Pons (tissue), 1 donor: ENCODE measurements around the gene SUPT7L.
"Not testable (repeated sequence)": the region's sequence is repeated elsewhere in the genome, so short reads cannot be mapped to it uniquely, and the experiment has no call there.

Experiments
- DNase-seq: peaks from one replicate; pipeline ENCODE4 v3.0.0-alpha.2; 2016; ENCODE audit warnings: low spot score

The SUPT7L gene

DNA sequence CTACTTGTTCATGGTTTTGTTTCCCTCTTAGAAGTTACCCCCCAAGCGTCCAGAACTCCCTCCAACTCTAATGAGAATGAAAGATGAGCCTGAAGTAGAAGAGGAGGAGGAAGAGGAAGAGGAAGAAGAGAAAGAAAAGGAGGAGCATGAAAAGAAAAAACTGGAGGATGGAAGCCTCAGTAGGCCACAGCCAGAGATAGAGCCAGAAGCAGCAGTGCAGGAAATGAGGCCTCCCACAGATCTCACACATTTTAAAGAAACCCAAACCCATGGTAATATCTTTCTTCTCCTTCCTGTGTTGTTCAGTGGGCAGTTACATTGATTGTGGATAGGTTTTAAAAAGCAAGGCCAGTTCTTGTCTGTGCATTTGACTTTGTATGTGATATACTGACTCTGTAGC lies 21.6 kb upstream of the SUPT7L start:
- not testable (repeated sequence) for DNase-seq

DNA sequence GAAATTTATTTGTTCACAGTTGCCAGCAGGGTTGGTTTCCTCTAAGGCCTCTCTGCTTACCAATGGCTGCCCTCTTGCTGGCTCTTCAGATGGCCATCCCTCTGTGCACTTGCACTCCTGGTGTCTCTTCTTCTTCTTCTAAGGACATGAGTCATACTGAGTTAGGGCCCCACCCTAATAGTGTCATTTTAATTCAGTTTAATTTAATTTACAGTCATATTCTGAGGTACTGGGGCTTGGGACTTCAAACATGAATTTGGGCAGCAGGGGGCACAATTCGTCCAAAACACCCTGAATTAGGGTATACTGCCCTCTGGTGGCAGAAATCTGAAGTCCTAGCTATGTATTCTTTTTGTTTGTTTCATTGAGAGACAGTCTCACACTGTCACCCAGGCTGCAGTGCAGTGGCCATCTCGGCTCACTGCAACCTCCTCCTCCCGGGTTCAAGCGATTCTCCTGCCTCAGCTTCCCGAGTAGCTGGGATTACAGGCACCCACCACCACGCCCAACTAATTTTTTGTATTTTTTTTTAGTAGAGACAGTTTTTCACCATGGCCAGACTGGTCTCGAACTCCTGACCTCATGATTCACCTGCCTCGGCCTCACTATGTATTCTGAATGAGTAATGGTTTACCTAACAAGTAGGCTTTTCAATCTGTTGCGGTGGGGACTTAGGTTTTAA lies 20.1 kb upstream of the SUPT7L start:
- peak; percentile 93 for DNase-seq

DNA sequence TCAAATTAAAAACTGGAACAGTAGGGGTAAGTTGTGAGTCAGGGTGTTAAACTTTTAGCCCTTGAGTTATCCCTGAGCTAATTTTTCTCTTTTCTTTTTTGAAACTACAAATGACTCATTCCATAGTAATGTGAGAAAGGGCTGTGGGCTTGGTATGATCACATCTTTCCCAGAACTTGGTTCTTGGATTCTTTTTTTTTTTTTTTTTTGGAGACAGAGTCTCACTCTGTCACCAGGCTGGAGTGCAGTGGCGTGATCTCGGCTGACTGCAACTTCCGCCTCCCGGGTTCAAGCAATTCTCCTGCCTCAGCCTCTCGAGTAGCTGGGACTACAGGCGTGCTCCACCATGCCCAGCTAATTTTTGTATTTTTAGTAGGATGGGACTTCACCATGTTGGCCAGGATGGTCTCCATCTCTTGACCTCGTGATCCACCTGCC lies 18.9 kb upstream of the SUPT7L start:
- not testable (repeated sequence) for DNase-seq

DNA sequence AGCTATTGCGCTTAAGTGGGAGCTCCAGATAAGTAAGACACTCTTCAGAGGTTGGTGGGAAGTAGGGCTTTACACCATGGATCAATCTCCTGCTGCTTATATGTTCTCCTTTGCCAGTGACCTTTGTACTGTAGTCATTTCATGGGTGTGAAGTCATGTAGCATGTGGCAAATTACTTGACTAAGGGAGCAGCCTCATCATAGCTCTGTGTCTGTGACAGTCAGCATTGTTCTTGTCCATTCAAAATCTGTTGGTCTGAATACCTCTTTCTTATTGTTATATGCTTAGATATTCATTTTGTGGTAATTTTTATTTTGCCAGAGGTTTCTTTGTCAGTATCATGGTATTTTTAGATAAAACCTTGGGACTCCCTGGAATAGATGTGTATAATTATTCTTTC lies 18.4 kb upstream of the SUPT7L start:
- no peak for DNase-seq

DNA sequence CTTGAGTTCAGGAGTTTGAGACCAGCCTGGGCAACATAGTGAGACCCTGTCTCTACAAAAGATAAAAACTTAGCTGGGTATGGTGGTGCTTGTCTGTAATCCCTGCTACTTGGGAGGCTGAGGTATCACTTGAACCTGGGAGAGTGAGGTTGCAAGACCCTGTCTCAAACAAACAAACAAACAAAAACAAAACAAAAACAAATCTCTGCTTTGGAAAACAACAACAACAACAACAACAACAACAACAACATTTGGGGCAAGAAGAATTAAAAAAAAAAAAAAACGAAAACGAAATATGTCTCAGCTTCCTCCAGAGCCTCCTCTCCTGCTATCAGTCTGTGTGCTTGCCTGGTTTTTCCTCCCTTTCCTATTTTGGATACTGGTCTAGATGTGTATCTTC lies 17.2 kb upstream of the SUPT7L start:
- no peak for DNase-seq

DNA sequence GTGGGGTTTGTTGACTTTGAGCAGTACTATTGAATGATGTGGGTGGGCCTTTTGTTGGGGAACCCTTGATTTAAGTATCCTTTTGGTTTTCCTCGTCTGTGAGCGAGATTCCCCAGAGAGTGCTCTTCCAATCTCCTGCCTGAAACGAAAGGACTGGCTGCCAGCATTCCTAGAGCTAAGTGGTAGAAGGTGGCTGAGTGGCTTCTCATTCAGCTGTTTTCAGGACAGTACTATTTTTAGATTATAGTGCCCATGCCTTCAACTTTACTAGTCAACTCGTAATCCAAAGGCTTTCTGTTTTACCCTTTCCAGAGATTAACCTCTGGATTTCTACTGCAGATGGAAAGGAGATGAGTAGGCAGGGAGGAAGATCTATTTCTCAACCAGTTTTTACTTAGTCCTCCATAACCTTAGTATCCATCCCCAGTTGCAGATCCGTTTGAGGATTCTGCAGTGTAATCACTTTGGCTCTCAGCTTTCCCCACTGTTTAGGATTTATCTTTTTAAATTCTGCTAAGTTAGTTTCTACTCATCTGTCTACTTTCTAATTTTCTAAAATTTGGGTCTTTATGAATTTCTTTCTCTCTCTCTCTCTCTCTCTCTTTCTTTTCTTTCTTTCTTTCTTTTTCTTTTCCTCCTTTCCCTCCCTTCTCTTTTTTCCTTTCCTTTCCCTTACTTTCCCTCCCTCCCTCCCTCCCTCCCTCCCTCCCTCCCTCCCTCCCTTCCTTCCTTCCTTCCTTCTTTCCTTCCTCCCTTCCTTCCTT lies 9.5 kb upstream of the SUPT7L start:
- no peak for DNase-seq

DNA sequence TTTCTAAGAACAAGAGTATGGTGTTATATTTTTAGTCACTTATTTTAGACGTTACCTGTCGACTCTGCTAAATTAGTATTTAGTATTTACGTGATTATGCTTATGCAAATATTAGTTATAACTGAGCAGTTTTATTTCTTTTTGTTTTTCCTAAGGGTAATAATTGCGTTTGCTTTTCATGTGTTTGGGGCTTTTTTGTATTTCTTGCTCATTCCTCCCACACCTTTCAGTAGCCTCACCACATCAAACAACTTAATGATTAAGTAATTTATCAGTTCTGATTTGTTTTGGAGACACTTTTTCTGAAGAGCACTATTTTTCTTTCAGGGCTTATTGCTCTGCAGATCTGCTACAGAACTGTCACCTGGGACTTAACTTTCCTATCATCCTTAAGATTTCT lies 7.8 kb upstream of the SUPT7L start:
- DNase-seq = no peak

DNA sequence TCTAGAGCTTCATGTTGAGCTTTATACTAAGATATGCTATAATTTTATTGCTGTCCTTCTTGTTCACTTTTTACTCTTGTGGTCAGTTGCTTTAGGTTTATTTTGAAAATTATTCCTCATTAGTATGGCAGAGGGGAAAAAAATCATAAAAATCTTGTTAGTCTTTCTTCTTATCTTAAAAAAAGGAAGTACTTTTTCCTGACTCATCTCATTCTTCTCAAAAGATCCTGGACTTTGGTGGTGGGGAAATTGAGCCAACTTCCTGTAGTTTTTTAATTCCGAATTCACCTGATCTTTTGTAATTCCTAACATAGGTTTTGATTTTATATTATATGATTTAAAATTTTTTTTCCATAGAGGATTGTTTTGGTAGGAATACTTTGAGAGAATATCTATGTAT lies 4.0 kb upstream of the SUPT7L start:
- no peak for DNase-seq

DNA sequence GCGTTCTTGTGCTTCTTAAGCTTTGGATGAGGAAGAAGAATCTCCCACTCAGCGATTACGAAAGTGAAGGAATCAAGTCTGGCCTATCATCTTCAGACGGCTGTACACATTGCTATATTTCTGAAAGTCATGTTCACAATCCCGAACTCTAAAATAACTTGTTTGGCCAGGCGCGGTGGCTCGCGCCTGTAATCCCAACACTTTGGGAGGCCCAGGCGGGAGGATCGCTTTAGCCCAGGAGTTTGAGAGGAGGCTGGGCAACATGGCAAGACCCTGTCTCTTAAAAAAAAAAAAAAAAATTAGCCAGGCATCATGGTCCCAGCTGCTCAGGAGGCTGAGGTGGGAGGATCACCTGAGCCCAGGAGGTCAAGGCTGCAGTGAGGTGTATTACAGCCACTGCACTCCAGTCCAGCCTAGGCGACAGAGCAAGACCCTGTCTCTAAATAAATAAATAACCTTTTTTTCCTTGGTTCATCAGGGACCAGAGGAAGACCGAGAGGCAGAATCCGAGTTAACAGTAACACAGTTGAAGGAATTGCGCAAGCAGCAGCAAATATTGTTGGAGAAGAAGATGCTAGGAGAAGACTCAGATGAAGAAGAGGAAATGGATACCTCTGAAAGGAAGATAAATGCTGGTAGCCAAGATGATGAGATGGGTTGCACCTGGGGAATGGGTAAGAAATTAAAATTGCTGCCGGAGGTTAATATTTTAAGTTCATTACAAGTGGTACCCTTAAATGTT lies 1.4 kb upstream of the SUPT7L start:
- no peak for DNase-seq

DNA sequence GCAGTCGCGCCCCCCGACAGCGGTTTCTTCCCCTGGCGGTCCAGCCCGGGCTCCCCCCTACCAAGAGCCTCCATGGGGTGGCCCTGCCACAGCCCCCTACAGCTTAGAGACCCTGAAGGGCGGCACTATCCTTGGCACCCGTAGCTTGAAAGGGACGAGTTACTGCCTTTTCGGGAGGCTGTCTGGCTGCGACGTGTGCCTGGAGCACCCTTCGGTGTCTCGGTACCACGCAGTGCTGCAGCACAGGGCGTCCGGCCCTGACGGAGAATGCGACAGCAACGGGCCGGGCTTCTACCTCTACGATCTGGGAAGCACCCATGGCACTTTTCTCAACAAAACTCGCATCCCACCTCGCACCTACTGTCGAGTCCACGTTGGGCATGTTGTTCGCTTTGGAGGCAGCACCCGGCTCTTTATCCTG lies 750 bp upstream of the SUPT7L start:
- DNase-seq = no peak

DNA sequence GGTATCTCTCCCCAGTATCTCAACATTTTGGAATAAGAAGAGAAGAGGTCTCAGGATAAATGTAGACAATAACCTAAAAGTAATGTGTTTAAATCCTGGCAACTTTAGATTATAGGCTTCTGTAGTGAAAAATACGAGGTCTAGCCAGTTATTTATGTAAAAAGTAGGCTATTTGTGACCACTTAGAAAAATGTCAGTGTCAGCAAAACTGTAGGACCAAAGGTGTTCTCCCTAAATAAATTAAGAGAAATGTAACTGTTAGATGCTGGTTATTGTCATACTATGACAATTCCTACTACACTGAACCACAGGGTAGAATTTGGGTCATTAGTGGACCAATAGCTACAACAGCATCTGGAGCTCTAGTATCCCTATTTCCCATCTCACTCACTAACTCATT lies 2.0 kb downstream of the SUPT7L start:
- DNase-seq = no peak

DNA sequence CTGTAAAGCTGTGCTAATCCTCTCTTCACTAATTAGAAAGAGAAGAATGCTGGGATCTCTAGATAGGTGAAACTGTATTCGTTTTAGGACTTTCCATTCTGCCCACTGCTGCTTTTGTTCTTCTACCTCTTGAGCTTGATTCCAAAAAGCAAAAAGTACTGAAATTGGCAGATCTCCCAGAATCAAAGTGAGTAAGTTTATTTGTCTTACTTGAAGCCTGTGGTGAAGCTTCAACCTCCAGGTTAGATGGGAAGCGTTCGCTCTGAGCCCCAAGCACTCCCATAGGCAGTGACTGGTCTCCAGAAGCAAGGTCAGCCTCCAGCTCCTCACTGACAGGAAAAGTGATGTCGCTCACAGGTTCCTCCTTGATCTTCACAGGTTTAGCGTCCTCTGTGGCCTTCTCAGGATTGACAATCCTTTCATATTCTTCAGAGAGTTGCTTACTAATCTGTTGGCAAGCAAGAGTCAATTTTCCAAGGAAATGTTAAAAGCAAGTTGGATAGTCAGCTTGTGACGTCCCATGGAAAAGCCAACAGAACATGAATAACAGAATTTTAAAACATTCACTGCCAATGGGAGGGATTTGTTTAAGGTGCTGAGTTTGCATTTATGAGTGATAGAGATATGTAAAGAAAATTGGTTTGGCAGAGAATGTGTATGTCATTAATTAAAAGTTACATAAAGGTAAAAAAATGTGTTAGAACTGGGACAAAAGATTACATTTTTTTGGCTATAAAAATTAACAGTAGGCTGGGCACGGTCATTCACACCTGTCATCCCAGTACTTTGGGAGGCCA lies 8.1 kb downstream of the SUPT7L start:
- DNase-seq = peak; percentile 13

DNA sequence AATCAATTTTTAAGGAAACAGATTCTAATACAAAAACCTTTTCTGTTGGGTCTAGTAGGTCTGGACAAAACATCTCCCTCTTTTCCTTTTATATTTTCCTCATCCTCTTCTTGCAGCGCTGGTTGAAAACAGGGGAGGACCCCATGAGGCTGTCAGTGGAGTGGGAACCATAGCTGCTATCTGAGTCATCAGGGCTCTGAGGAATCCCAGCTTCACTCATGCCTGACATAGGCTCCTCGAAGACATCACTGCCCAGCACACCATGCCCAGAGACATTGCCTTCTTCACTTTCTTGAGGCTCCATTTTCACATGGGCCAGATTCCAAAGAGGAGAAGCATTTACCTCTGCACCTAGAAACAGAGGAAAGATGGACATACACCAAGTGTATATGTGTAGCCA lies 10.0 kb downstream of the SUPT7L start:
- no peak for DNase-seq

DNA sequence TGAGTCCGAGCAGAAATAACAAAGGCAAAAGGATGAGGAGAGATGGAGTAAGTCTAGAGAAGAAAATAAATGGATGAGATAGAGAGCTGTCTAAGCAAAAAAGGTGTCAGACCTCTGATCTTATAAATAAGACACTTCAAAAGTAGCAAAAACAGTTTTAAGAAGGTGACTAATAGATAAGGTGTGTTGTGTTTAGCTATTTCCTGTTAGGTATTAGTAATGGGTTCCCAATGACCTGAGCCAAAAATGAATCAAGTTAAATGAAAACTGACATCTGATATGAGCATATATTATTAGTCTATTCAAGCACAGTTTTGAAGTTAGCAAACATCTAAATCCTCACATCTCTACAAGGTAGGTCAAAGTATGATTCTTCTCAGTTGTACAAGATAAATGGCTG lies 10.6 kb downstream of the SUPT7L start:
- DNase-seq = no peak

DNA sequence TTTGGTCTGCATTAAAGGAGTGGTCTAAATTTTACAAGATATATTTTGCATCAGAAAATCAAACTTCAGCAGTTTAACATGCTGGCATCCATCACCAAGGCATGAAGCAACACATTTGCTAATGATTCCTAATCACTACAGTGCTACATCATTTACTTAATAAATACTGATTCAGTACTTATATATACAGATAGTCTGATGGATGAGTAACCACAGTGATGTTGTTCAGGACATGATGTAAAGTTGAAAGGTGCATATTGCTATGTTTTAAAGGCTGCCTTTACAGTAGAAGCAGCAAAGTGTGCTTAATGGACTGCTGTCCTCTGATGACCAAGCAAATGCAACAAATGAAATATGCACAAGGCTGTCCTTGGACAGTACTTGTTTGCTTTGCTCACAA lies 11.1 kb downstream of the SUPT7L start:
- DNase-seq = no peak

DNA sequence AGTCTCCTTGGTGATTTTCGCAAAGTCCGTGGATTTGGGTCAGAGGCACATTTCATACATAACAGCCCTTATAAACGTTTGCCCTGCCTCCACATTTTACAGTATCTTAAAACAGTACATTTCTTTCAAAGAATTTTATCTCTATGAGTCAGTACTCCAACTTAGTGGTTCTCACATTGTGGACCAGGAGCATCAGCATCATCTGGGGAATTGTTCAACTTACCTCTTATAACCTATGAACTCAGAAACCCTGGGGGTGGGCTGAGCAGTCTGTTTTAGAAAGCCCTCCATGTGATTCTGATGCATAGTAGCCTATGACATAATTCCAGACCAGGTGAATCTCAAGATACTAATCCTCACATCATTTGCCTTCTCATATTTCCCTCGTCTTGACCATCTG lies 12.4 kb downstream of the SUPT7L start:
- DNase-seq = no peak

DNA sequence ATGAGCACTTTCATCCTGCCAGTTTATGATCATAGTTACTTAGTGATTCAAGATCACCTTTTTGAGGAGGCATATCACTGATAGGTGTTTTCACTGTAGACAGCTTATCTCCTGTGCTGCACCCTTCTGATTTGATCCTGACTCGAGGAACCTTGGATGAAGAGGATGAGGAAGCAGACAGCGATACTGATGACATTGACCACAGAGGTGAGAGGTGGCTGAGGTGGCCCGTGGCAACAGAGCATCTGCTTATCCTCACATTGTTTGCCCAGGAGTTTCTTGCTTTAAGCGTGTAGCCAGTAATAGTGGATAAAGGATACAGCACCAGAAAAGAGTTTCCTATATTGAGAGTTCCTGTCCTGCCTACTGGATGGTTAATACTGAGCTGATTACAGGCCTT lies 15.7 kb downstream of the SUPT7L start:
- DNase-seq = no peak

DNA sequence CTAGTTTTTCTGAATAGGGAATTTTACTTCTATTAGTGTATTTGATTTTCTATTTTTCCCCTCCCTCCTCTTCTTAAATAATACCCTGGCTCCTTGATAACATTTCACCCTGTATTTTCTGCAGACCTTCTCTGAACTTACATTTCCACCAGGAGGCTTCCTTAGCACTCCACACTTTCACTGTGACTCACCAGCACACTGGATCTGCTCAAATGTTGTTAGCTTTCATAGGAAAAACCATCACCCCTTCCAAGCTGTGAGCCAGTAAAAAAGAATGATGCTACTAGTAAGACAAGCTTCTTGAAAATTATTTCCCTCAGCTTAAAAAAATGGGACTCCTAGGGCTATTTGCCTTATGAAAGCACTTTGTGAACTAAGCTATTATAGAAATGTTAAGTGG lies 16.1 kb downstream of the SUPT7L start:
- DNase-seq = no peak

DNA sequence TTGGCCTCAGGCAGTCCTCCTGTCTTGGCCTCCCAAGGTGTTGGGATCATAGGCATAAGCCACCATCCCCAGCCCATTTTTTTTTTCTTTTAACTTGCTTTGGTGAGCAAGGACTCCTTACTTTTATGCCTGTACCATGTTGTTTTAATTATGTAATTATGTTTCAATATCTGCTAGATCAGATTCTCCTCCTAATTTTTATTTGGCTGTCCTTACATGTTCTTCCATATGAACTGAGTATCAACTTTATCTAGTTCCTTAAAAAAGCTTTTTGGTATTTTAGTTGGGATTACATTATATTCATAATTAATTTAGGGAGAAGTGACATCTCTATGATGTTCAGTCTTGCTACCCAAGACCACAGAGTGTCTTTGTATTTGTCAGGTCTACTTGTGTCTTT lies 18.2 kb downstream of the SUPT7L start:
- DNase-seq = no peak

DNA sequence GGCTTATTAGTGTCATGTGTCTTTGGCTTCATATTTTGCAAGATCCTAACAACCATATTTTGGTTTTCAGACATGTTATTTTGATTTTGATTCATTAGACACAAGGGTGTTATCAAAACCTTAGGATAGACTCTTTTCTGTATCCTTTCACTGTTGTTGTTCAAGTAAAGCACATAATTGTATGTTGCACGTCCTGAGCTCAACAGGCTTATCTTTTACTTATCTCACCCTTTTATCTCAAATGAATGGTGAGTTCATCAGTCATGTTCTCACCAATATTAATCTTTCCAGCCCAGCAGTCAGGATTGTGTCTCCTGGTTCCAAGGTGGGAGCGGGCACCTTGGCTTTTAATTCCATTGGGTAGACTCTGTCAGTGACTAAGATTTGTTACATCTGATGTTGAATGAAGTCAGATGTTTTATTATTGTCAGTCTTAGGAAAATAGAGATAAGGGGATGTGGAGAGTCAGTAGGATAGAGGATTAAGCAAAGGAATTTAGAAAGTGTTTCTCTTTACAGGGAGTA lies 22.6 kb downstream of the SUPT7L start:
- DNase-seq = no peak

DNA sequence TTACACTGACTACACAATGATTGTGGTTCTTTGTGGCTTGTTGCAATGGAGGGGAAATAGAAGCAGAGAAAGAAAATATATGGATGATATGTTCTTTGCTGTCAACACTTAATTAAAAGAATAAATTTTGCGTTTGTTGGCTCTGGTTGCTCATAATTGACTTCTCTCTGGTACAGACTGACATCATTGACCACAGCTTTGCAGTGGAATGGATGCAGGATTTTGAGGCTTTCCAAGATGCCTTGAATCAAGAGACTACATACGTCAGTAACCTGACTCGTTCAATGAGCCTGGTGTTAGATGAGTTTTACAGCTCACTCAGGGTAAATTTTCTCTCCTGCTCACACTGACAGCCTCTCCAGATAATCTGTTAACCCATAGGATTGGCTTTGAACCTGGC lies 24.7 kb downstream of the SUPT7L start:
- DNase-seq = no peak

DNA sequence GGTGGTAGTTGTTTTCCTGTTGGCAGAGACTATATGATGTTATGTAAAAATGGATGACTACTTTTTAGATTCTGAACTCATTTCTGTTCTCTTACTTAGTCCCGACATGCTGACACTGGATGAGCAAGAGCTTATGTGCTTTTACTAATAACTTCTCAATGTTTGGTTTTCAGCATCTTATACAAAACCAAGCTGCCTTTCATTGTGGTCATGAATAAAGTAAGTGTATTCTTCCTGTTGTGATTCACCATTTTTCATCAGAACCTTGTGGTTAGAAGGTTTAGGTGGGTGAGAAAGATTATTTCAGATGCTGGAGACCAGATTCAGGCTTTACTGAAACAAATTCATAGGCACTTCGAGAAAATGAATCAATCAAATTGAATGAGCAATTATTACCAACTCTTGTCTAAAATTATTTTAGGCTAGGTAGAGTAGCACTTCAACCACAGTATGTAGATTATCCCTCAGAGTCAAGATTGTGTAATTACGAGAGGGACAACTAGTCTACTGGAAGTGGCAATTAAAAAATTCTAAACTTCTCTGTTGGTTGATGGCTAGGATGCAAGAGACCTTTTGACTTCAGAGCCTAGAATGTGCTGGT lies 25.3 kb downstream of the SUPT7L start:
- no peak for DNase-seq
